ENCODE data around the gene GJC2. TPM values are rescaled to one million over a fixed set of nuclear protein-coding genes. Genes with fewer than 3 reads are reported as not detected.

GJC2 gene
- total and polyA plus RNA-seq, 12 donors, result 0.61 to 1.5 (median 1.2) TPM

DNA sequence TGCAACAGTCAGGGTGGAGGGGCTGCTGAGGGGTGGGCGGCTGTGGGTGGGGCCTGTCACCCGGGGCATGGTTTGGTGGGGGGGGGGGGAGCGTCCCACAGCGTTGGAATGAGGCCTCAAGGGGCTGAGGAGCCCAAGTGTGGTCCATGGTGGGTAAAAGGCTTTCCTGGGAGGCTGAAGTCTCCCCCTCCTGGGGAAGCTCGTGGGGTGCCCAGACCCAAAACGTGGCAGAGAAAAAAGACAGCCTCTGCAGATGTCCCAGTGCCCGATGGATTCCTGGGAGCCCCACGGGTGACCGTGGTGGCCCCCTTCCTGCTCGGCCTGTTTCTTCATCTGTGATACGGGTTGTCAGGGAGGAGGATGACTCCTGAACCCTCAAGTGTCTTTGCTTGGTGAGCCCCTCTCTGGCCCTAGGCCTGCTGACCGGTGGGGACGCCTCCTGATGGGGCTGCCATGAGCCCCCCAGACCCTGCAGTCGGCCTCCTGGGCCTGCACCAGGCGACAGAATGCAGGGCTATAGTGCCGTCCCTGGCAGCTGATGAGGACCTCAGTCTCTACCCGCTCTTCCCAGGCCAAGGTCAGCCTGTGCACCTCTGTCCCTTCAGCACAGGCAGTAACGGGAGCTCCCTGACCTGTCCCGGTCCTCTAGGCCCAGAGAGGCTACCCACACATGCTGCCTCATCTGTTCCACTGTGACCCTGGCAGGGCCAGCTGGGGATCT is 59.3 kb downstream of the GJC2 start:
- H3K27me3 ChIP-seq, result peaks cover 0 to 16% (median 13%) of the 10 kb centered on the region in 7 donors
- no peaks in the 10 kb centered on the region for H3K9me3 ChIP-seq
- TF ChIP-seq CTCF (IDR thresholded peaks at IDR 0.05), result no peak
- peak overlapping the region; percentile 76 to 100 (median 96) for H3K27ac ChIP-seq
- peaks cover 8 to 59% (median 36%) of the 10 kb centered on the region in 9 donors for H3K4me1 ChIP-seq
- intact Hi-C loops (cut with DNase I), result loop anchor here in 6 of 10 donors (5.0 to 10.0 kb wide), 2 partner anchors 42 to 74 kb away; partner anchors contain the start of gene IBA57 (in 5 of the 6)
- ATAC-seq (peak in 4 of 8 donors; percentile 10 to 19 (median 13)), DNase-seq (no peak)
- H3K36me3 ChIP-seq, result peaks cover 0 to 4% (median 0%) of the 10 kb centered on the region in 9 donors
- 35 to 47% methylated on average over 16 to 19 of the region's 19 CpGs for WGBS, 2 donors
- H3K4me3 ChIP-seq, result peak overlapping the region; percentile 2 to 79 (median 66)

Other genes starting within 250 kb of the GJC2 start
- gene WNT9A, start 202.0 kb upstream of the GJC2 start, total RNA-seq, result 10 to 100 TPM in 5 of 10 donors, 1 to 10 TPM in 3, under 1 TPM in 2; 0.39 to 27.9 (median 8.6) TPM
- under 1 TPM; 0.39 to 0.80 TPM for gene WNT9A, start 202.0 kb upstream of the GJC2 start, polyA plus RNA-seq
- gene WNT3A, start 142.9 kb upstream of the GJC2 start, total RNA-seq, result not detected
- not detected for gene WNT3A, start 142.9 kb upstream of the GJC2 start, polyA plus RNA-seq
- gene ARF1, start 67.2 kb upstream of the GJC2 start, total RNA-seq, result 100 to 1,000 TPM; 262 to 372 (median 338) TPM
- 100 to 1,000 TPM; 204 to 498 TPM for gene ARF1, start 67.2 kb upstream of the GJC2 start, polyA plus RNA-seq
- gene C1orf35, start 46.6 kb upstream of the GJC2 start, total RNA-seq, result 10 to 100 TPM in 1 of 10 donors, 1 to 10 TPM in 9; 5.6 to 10.6 (median 6.3) TPM
- gene C1orf35, start 46.6 kb upstream of the GJC2 start, polyA plus RNA-seq, result 10 to 100 TPM; 11.3 to 15.7 TPM
- gene MRPL55, start 40.6 kb upstream of the GJC2 start, total RNA-seq, result 10 to 100 TPM; 38.0 to 65.2 (median 46.3) TPM
- gene MRPL55, start 40.6 kb upstream of the GJC2 start, polyA plus RNA-seq, result 100 to 1,000 TPM; 113 to 174 TPM
- 100 to 1,000 TPM; 121 to 207 (median 159) TPM for gene GUK1, start 9.7 kb upstream of the GJC2 start, total RNA-seq
- 100 to 1,000 TPM; 275 to 474 TPM for gene GUK1, start 9.7 kb upstream of the GJC2 start, polyA plus RNA-seq
- gene IBA57, start 15.9 kb downstream of the GJC2 start, total RNA-seq, result 10 to 100 TPM in 9 of 10 donors, 1 to 10 TPM in 1; 9.3 to 20.3 (median 17.2) TPM
- 1 to 10 TPM; 2.8 to 6.7 TPM for gene IBA57, start 15.9 kb downstream of the GJC2 start, polyA plus RNA-seq
- gene OBSCN, start 58.1 kb downstream of the GJC2 start, total RNA-seq, result 100 to 1,000 TPM; 285 to 541 (median 407) TPM
- 100 to 1,000 TPM; 176 to 639 TPM for gene OBSCN, start 58.1 kb downstream of the GJC2 start, polyA plus RNA-seq